GM12864 (cell line): ENCODE measurements around the gene SH3D21.

Experiments
- DNase-seq: peaks from one replicate; pipeline ENCODE4 v3.0.0-alpha.2; 2011; ENCODE audit warnings: low read depth
- H3K4me3 ChIP-seq: 2 replicates; pipeline ENCODE4 v1.5.1; 2011; ENCODE audit warnings: mild to moderate bottlenecking, low read depth, low read length, control low read depth
- TF ChIP-seq, protein P1 (sequence below): IDR thresholded peaks from 2 replicates; pipeline ENCODE4 v1.5.1; 2011; ENCODE audit warnings: low read depth, mild to moderate bottlenecking, moderate library complexity, low read length, control low read depth, inconsistent platforms; ENCODE audit errors: missing control alignments

SH3D21 gene

DNA sequence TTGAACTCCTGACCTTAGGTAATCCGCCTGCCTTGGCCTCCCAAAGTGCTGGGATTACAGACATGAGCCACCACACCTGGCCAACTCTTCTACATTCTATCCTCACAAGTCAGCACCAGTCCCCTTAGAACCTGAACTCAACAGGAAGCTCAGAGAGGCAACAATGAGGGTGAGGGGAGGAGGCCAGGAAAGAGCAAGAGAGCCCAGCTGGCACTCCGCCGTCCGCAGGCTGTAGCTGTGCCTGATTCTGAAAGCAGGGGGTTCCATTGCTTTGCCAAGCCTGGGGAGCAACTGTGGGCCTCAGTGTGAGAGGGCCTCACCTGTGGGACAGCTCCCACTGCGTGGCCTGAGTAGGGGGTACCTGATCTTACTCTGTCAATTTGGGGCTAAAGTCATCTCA is 60.9 kb downstream of the SH3D21 start:
- DNase-seq = no peak
- TF ChIP-seq, protein P1, sequence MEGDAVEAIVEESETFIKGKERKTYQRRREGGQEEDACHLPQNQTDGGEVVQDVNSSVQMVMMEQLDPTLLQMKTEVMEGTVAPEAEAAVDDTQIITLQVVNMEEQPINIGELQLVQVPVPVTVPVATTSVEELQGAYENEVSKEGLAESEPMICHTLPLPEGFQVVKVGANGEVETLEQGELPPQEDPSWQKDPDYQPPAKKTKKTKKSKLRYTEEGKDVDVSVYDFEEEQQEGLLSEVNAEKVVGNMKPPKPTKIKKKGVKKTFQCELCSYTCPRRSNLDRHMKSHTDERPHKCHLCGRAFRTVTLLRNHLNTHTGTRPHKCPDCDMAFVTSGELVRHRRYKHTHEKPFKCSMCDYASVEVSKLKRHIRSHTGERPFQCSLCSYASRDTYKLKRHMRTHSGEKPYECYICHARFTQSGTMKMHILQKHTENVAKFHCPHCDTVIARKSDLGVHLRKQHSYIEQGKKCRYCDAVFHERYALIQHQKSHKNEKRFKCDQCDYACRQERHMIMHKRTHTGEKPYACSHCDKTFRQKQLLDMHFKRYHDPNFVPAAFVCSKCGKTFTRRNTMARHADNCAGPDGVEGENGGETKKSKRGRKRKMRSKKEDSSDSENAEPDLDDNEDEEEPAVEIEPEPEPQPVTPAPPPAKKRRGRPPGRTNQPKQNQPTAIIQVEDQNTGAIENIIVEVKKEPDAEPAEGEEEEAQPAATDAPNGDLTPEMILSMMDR = no peak
- H3K4me3 ChIP-seq = no peak overlapping the region

DNA sequence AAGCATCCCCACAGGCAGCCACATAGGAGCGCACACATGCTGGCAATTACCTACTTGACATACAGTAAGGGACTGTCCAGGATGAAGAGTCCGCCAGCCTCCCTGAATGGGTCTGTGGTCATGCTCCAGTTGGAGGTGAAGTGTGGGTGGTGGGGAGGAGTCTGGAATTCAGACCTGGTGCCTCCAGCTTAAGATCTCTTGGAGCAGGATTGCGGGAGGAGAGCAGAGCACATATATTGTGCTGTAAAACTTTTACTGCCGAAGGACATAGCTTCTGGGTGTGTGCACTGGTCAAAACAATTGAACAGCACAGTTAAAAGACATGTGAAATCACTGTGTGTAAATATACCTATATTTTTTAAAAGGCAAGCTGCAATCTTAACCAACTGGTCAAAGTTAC is 61.6 kb downstream of the SH3D21 start:
- TF ChIP-seq, protein P1 = no peak
- no peak for DNase-seq
- no peak overlapping the region for H3K4me3 ChIP-seq

DNA sequence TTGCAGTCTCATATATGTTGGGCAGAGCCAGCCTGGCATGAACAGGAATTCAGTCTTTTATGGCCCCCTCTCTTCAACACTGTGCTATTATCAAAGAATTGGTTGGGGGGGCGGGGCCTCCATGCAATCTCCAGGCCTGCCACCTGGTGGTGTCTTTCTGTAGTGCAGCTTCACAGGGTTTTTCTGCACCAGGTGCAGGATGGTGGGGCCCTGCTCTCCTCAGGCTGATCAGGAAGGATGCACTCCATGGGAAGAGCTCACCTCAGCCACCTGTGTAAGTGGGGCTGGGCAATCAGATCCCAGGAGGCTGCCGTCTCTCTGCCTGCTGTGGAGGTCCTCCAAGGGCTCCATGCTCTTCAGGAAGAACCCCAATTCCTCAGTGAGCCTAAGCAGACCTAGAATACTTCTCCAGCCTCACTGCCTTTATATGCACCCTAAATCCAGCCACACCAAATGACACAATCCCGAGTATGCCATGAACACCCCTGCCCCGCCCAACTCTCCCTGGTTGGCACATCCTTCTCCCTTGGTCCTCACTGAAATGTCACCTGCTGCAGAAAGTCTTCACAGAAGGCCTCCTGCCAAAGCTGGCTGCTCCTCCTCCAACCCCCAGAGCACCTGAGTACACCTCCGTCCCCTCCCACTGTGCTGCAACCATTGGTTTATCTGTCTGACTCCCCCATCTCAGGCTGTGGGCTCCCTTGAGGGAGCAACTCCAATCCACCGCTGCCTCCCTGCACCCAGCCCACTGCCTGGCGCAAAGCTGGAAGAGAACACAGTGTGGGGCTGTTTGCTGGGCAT is 63.1 kb downstream of the SH3D21 start:
- H3K4me3 ChIP-seq = no peak overlapping the region
- TF ChIP-seq, protein P1 = peak; percentile 86
- no peak for DNase-seq
